Adrenal gland (tissue), 5 donors: ENCODE results near the gene MGME1.

ENCODE experiments used
- CTCF ChIP-seq, 6 experiments: fragments of 450-650 bp in 4 of 6; fragments of 200-600 bp in 2 of 6; sonication (generic) in 1 of 6; IDR thresholded peaks; 1 replicate in 5 of 6; 2 replicates in 1 of 6; pipeline versions ENCODE4 v1.5.1 to v1.8.0; 2016 to 2021; ENCODE audit warnings: antibody characterized with exemption in 6 of 6, mild to moderate bottlenecking in 2 of 6, moderate library complexity in 1 of 6
- POLR2A ChIP-seq, 2 donors: fragments of 450-650 bp; IDR thresholded peaks; one replicate each; pipeline ENCODE4 v1.6.1; 2017; ENCODE audit warnings: antibody characterized with exemption in 2 of 2, mild to moderate bottlenecking in 2 of 2, moderate library complexity in 1 of 2
- donor health status: DM: no; HTN: no; CAD: no.

DNA sequence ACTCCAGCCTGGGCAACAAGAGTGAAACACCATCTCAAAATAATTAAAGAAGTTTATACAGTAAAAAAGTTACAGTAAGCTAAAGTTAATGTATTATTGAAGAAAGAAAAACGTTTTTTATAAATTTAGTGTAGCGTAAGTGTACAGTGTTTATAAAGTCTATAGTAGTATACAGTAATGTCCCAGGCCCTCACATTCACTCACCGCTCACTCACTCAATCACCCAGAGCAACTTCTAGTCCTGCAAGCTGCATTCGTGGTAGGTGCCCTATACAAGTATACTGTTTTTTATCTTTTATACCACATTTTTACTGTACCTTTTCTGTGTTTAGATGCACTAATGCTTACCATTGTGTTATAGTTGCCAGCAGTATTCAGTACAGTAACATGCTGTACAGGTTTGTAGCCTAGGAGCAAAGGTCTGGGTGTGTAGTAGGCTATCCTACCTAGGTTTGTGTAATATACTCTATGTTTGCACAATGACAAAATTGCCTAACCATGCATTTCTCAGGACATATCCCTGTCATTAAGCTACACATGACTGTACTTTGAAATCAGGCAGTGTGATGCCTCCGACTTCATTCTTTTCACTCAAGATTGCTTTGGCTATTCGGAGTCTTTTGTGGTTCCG, 16.7 kb downstream of the MGME1 start:
- TF ChIP-seq CTCF (IDR thresholded peaks at IDR 0.05) (no peak), POLR2A (IDR thresholded peaks at IDR 0.05) (no peak)
